ENCODE measurements around the gene ATXN2. TPM values are rescaled to one million over a fixed set of nuclear protein-coding genes. Genes with fewer than 3 reads are reported as not detected.

ATXN2 gene
- total RNA-seq, 1 experiment from 2014 or later = 56.3 TPM

GRCh38 chr12:111408686-111409402 lies 190.3 kb downstream of the ATXN2 start:
- Mint-ChIP-seq H3K27me3 (ENCODE audit: low read depth) (0 out of 2 replicates have a peak, but pooled peaks cover 2% of the 10 kb centered on the region), H3K36me3 (no peaks in the 10 kb centered on the region), H3K27ac (no peak overlapping the region), H3K4me1 (peaks cover 71% of the 10 kb centered on the region), H3K4me3 (no peak overlapping the region), H3K9me3 (no peaks in the 10 kb centered on the region)
- POLR2A ChIA-PET = interaction anchor here (1.1 kb wide), 1 partner anchor 37 kb away, joined by 3 read pairs; no protein-coding TSS in a partner anchor
- CTCF ChIA-PET = interaction anchor here (0.5 to 2.8 kb wide), 4 partner anchors 12 to 251 kb away, joined by 3 to 14 read pairs (median 7); no protein-coding TSS in a partner anchor
- DNase-seq (ENCODE audit: low spot score) (no peak), ATAC-seq (no peak)
- TF ChIP-seq ETV6 (CRISPR knock-in tag; IDR thresholded peaks at IDR 0.05) = no peak
- TF ChIP-seq, protein P1, sequence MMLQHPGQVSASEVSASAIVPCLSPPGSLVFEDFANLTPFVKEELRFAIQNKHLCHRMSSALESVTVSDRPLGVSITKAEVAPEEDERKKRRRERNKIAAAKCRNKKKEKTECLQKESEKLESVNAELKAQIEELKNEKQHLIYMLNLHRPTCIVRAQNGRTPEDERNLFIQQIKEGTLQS (CRISPR knock-in tag; conservative IDR thresholded peaks at IDR 0.05) = no peak
- TF ChIP-seq KAT7 (CRISPR knock-in tag; IDR thresholded peaks at IDR 0.05; ENCODE audit: borderline replicate concordance) = no peak
- TF ChIP-seq USF1 (CRISPR knock-in tag; IDR thresholded peaks at IDR 0.05) = no peak
- TF ChIP-seq ESRRA (CRISPR knock-in tag; IDR thresholded peaks at IDR 0.05; ENCODE audit: borderline replicate concordance) = no peak
- TF ChIP-seq, protein P2, sequence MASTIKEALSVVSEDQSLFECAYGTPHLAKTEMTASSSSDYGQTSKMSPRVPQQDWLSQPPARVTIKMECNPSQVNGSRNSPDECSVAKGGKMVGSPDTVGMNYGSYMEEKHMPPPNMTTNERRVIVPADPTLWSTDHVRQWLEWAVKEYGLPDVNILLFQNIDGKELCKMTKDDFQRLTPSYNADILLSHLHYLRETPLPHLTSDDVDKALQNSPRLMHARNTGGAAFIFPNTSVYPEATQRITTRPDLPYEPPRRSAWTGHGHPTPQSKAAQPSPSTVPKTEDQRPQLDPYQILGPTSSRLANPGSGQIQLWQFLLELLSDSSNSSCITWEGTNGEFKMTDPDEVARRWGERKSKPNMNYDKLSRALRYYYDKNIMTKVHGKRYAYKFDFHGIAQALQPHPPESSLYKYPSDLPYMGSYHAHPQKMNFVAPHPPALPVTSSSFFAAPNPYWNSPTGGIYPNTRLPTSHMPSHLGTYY (CRISPR knock-in tag; IDR thresholded peaks at IDR 0.05) = no peak
- no peak for TF ChIP-seq RELA (CRISPR knock-in tag; IDR thresholded peaks at IDR 0.05; ENCODE audit: borderline replicate concordance)
- TF ChIP-seq NFATC4 (CRISPR knock-in tag; IDR thresholded peaks at IDR 0.05) = no peak
- TF ChIP-seq, protein P3, sequence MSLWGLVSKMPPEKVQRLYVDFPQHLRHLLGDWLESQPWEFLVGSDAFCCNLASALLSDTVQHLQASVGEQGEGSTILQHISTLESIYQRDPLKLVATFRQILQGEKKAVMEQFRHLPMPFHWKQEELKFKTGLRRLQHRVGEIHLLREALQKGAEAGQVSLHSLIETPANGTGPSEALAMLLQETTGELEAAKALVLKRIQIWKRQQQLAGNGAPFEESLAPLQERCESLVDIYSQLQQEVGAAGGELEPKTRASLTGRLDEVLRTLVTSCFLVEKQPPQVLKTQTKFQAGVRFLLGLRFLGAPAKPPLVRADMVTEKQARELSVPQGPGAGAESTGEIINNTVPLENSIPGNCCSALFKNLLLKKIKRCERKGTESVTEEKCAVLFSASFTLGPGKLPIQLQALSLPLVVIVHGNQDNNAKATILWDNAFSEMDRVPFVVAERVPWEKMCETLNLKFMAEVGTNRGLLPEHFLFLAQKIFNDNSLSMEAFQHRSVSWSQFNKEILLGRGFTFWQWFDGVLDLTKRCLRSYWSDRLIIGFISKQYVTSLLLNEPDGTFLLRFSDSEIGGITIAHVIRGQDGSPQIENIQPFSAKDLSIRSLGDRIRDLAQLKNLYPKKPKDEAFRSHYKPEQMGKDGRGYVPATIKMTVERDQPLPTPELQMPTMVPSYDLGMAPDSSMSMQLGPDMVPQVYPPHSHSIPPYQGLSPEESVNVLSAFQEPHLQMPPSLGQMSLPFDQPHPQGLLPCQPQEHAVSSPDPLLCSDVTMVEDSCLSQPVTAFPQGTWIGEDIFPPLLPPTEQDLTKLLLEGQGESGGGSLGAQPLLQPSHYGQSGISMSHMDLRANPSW (CRISPR knock-in tag; conservative IDR thresholded peaks at IDR 0.05; ENCODE audit: low read depth) = no peak
- no peak for TF ChIP-seq ARID4B (CRISPR knock-in tag; IDR thresholded peaks at IDR 0.05; ENCODE audit: borderline replicate concordance)
- no peak for TF ChIP-seq HMGXB4 (CRISPR knock-in tag; IDR thresholded peaks at IDR 0.05)
- TF ChIP-seq, protein P4, sequence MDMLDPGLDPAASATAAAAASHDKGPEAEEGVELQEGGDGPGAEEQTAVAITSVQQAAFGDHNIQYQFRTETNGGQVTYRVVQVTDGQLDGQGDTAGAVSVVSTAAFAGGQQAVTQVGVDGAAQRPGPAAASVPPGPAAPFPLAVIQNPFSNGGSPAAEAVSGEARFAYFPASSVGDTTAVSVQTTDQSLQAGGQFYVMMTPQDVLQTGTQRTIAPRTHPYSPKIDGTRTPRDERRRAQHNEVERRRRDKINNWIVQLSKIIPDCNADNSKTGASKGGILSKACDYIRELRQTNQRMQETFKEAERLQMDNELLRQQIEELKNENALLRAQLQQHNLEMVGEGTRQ (CRISPR knock-in tag; IDR thresholded peaks at IDR 0.05) = no peak
- TF ChIP-seq, protein P5, sequence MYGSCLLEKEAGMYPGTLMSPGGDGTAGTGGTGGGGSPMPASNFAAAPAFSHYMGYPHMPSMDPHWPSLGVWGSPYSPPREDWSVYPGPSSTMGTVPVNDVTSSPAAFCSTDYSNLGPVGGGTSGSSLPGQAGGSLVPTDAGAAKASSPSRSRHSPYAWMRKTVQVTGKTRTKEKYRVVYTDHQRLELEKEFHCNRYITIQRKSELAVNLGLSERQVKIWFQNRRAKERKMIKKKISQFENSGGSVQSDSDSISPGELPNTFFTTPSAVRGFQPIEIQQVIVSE (CRISPR knock-in tag; IDR thresholded peaks at IDR 0.05; ENCODE audit: borderline replicate concordance) = no peak

Measured in WTC11 (cell line).